ENCODE measurements around the gene IL13RA1.
"Not testable (repeated sequence)": the region's sequence is repeated elsewhere in the genome, so short reads cannot be mapped to it uniquely, and the experiment has no call there.

IL13RA1 gene

GRCh38 chrX:118715917-118716316, 11.5 kb upstream of the IL13RA1 start:
- H3K27me3 ChIP-seq (ENCODE audit: control insufficient read depth, insufficient read depth, low read length); H3K9me3 ChIP-seq (replicated peaks; ENCODE audit: low read length); H3K36me3 ChIP-seq (ENCODE audit: insufficient read depth, low read length); H3K4me1 ChIP-seq (ENCODE audit: control insufficient read depth, insufficient read depth, low read length); H3K9ac ChIP-seq (ENCODE audit: low read depth, low read length); H3K4me2 ChIP-seq (ENCODE audit: low read length); H3K4me3 ChIP-seq (ENCODE audit: low read length): not testable (repeated sequence)

- not testable (repeated sequence) for H3K9ac ChIP-seq (ENCODE audit: low read depth, low read length); H3K4me3 ChIP-seq (ENCODE audit: low read length); H3K4me2 ChIP-seq (ENCODE audit: low read length); H3K36me3 ChIP-seq (ENCODE audit: insufficient read depth, low read length); H3K9me3 ChIP-seq (replicated peaks; ENCODE audit: low read length); H3K4me1 ChIP-seq (ENCODE audit: control insufficient read depth, insufficient read depth, low read length); H3K27me3 ChIP-seq (ENCODE audit: control insufficient read depth, insufficient read depth, low read length)
Measured at GRCh38 chrX:118716833-118717232, 10.6 kb upstream of the IL13RA1 start.

DNA sequence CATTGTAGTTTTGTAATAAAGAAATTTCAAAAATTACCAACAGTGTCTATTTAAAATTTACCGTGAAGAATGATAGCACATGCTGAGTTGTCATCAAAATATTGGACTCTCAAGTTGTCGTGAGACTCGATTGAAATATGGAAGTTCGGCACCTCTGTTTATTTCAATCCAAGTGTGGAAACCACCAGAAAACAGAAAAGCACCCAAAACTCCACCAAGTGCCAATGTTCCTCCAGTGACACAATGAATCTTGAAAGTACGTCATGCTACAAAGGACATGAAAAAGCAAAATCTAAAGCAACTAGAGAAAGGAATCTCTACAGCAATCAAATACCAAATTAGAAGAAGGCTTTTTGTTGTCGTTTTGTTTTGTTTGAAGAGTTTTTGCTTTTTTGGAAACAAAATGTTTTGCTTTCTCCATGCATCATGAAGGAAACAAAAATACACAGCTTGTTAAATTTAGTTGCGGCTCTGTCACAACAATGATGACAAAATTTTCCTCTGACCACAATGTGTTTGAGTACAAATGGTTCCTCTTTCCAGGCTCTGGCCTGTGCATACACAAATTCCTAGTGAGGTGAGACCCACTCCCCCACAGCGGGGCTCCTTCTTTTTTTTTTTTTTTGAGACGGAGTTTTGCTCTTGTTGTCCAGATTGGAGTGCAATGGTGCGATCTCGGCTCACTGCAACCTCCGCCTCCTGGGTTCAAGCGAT, 9.6 kb upstream of the IL13RA1 start:
- Histone ChIP-seq H3K4me3 (ENCODE audit: low read length) (no peak overlapping the region), H3K9ac (ENCODE audit: low read depth, low read length) (no peak overlapping the region), H3K4me2 (ENCODE audit: low read length) (no peak overlapping the region), H3K27me3 (ENCODE audit: control insufficient read depth, insufficient read depth, low read length) (no peaks in the 10 kb centered on the region), H3K4me1 (ENCODE audit: control insufficient read depth, insufficient read depth, low read length) (no peaks in the 10 kb centered on the region), H3K36me3 (ENCODE audit: insufficient read depth, low read length) (no peaks in the 10 kb centered on the region), H3K9me3 (replicated peaks; ENCODE audit: low read length) (no peaks in the 10 kb centered on the region)

DNA sequence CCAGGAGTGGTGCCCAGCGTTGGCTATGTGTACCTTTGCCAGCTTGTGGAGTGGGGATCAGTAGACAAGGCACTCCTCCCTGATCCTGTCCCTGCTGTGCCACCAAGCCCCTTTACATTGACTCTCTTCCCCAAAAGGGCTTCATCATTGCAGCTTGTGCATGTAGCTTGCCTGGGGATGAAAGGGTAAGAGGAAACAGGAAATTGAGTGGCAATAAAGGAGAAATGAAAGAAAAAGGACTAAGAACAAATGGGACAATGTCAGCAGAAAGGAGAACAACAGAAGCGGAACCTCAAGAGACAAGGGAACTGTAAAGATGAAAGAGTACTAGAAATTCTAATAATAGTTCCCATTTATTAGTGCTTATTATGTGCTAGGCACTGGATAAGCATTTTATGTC, 8.7 kb upstream of the IL13RA1 start:
- Histone ChIP-seq H3K4me3 (ENCODE audit: low read length) (no peak overlapping the region), H3K4me2 (ENCODE audit: low read length) (no peak overlapping the region), H3K36me3 (ENCODE audit: insufficient read depth, low read length) (no peaks in the 10 kb centered on the region), H3K9me3 (replicated peaks; ENCODE audit: low read length) (no peaks in the 10 kb centered on the region), H3K9ac (ENCODE audit: low read depth, low read length) (no peak overlapping the region), H3K4me1 (ENCODE audit: control insufficient read depth, insufficient read depth, low read length) (no peaks in the 10 kb centered on the region), H3K27me3 (ENCODE audit: control insufficient read depth, insufficient read depth, low read length) (no peaks in the 10 kb centered on the region)

DNA sequence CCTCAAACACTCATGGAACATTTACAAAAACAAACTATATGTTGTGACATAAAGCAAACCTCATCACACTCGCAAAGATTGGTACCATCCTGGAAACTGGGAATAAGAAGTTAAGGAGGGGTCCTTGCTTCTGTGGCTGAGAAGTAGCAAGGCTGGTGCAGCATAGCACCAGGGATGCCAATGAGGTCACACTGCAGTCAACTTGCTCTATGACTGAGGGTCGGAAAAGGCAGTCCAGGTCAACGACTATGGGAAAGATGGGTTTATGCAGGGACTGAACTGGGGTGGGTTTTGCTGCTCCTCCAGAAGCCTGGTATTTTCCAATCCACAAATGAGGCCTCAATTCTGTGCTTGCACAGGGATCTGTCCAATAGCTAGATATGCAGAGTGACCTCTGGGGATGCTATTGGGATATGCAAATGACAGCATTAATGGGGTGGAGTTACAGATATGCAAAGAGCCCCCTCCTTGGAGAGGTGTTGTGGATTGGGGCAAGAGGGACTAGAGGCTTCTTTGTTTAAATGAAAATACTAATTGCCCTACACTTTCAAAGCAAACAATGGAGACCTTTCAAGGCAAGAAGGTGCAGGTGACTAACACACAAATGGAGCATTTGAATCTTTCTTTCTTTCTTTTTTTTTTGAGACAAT, 7.2 kb upstream of the IL13RA1 start:
- Histone ChIP-seq H3K27me3 (ENCODE audit: control insufficient read depth, insufficient read depth, low read length) (no peaks in the 10 kb centered on the region), H3K36me3 (ENCODE audit: insufficient read depth, low read length) (no peaks in the 10 kb centered on the region), H3K9ac (ENCODE audit: low read depth, low read length) (no peak overlapping the region), H3K4me3 (ENCODE audit: low read length) (no peak overlapping the region), H3K4me1 (ENCODE audit: control insufficient read depth, insufficient read depth, low read length) (no peaks in the 10 kb centered on the region), H3K4me2 (ENCODE audit: low read length) (no peak overlapping the region), H3K9me3 (replicated peaks; ENCODE audit: low read length) (no peaks in the 10 kb centered on the region)

DNA sequence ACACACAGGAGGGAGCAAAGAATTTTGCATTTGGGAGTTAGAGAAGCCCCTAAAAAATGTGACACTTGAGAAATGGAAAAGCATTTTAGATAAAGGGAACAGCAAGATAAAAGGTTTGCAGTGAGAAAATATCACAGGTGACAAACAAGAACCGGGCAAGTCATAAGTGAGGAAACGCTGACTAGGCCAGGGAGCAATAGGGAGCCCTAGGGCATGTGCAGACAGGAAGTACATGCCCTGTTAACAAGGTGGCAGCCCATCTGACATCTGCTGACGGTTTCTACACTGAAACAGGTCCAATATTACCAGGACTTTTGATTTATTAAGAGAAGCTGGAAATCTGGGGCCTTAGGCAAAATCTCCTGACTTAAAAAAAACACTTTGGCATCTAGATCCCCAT, 4.0 kb upstream of the IL13RA1 start:
- Histone ChIP-seq H3K9ac (ENCODE audit: low read depth, low read length) (no peak overlapping the region), H3K4me2 (ENCODE audit: low read length) (no peak overlapping the region), H3K9me3 (replicated peaks; ENCODE audit: low read length) (no peaks in the 10 kb centered on the region), H3K4me3 (ENCODE audit: low read length) (no peak overlapping the region), H3K36me3 (ENCODE audit: insufficient read depth, low read length) (no peaks in the 10 kb centered on the region), H3K27me3 (ENCODE audit: control insufficient read depth, insufficient read depth, low read length) (no peaks in the 10 kb centered on the region), H3K4me1 (ENCODE audit: control insufficient read depth, insufficient read depth, low read length) (peaks cover 8% of the 10 kb centered on the region)

DNA sequence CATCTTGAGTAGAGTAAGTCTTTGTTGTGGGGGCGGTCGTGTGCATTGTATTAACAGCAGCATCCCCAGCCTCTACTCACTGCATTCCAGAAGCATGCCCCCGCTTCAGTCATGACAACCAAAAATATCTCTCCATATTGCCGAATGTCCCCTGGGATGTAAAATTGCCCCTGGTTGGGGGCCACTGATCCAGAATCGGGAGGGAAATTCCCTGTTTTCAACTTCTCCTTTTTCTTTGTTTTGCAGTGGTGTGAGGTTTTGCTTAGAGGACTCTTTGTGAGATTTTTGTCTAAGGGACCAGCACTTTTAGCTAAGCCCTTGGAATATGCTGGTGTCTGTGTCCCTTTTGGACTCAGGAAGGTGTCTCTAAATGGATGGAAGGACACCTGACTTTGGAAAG, 3.0 kb upstream of the IL13RA1 start:
- peaks cover 8% of the 10 kb centered on the region for H3K4me1 ChIP-seq (ENCODE audit: control insufficient read depth, insufficient read depth, low read length)
- H3K4me3 ChIP-seq (ENCODE audit: low read length), result no peak overlapping the region
- H3K27me3 ChIP-seq (ENCODE audit: control insufficient read depth, insufficient read depth, low read length), result no peaks in the 10 kb centered on the region
- H3K9me3 ChIP-seq (replicated peaks; ENCODE audit: low read length), result no peaks in the 10 kb centered on the region
- H3K4me2 ChIP-seq (ENCODE audit: low read length), result no peak overlapping the region
- H3K36me3 ChIP-seq (ENCODE audit: insufficient read depth, low read length), result no peaks in the 10 kb centered on the region
- H3K9ac ChIP-seq (ENCODE audit: low read depth, low read length), result no peak overlapping the region

DNA sequence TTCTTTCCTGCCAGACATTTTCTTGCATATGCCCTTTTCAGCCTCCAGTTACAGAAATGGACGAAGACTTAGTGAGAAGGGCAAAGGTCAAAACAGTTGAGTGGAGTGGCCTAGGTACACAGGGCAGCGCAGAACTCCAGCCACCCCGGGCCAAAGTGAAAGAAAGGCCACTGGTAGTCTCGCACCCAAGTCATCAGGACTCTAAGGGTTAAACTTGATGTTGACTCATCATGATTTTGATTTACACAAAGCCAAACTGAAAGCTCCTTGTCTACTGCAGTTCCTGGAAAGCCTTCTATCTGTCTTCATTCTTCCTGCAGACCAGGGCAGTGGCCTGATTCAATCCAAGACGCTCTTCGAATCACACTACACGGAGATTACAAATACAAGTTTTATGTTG, 2.6 kb upstream of the IL13RA1 start:
- Histone ChIP-seq H3K4me2 (ENCODE audit: low read length) (peak overlapping the region; percentile 21), H3K4me3 (ENCODE audit: low read length) (no peak overlapping the region), H3K27me3 (ENCODE audit: control insufficient read depth, insufficient read depth, low read length) (no peaks in the 10 kb centered on the region), H3K9me3 (replicated peaks; ENCODE audit: low read length) (no peaks in the 10 kb centered on the region), H3K4me1 (ENCODE audit: control insufficient read depth, insufficient read depth, low read length) (peaks cover 8% of the 10 kb centered on the region), H3K36me3 (ENCODE audit: insufficient read depth, low read length) (no peaks in the 10 kb centered on the region), H3K9ac (ENCODE audit: low read depth, low read length) (no peak overlapping the region)

DNA sequence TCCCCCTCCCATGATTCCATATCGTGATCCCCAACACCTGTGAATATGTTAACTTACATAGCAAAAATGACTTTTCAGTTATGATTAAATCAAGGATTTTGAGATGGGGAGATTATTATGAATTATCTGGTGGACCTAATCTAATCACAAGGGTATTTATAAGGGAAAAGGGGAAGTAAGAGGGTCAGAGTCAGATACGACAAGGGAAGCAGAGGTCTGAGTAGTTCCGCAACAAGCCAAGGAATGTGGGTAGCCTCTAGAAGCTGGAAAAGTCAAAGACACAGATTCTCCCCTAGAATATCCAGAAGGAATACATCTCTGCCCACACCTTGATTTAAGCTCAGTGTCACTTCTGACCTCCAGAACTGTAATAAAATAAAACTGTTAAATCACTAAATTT, 1.0 kb upstream of the IL13RA1 start:
- peaks cover 16% of the 10 kb centered on the region for H3K4me1 ChIP-seq (ENCODE audit: control insufficient read depth, insufficient read depth, low read length)
- H3K36me3 ChIP-seq (ENCODE audit: insufficient read depth, low read length), result no peaks in the 10 kb centered on the region
- no peaks in the 10 kb centered on the region for H3K9me3 ChIP-seq (replicated peaks; ENCODE audit: low read length)
- no peak overlapping the region for H3K4me2 ChIP-seq (ENCODE audit: low read length)
- no peak overlapping the region for H3K9ac ChIP-seq (ENCODE audit: low read depth, low read length)
- H3K4me3 ChIP-seq (ENCODE audit: low read length), result peak overlapping the region; percentile 78
- no peaks in the 10 kb centered on the region for H3K27me3 ChIP-seq (ENCODE audit: control insufficient read depth, insufficient read depth, low read length)

GRCh38 chrX:118727686-118728339, 407 bp downstream of the IL13RA1 start:
- H3K27me3 ChIP-seq (ENCODE audit: control insufficient read depth, insufficient read depth, low read length), result no peaks in the 10 kb centered on the region
- peak overlapping the region; percentile 92 for H3K4me2 ChIP-seq (ENCODE audit: low read length)
- H3K4me1 ChIP-seq (ENCODE audit: control insufficient read depth, insufficient read depth, low read length), result peaks cover 16% of the 10 kb centered on the region
- peak overlapping the region; percentile 83 for H3K9ac ChIP-seq (ENCODE audit: low read depth, low read length)
- no peaks in the 10 kb centered on the region for H3K9me3 ChIP-seq (replicated peaks; ENCODE audit: low read length)
- H3K36me3 ChIP-seq (ENCODE audit: insufficient read depth, low read length), result no peaks in the 10 kb centered on the region
- peak overlapping the region; percentile 78 for H3K4me3 ChIP-seq (ENCODE audit: low read length)

- peaks cover 16% of the 10 kb centered on the region for H3K4me1 ChIP-seq (ENCODE audit: control insufficient read depth, insufficient read depth, low read length)
- H3K27me3 ChIP-seq (ENCODE audit: control insufficient read depth, insufficient read depth, low read length), result no peaks in the 10 kb centered on the region
- no peaks in the 10 kb centered on the region for H3K36me3 ChIP-seq (ENCODE audit: insufficient read depth, low read length)
- peak overlapping the region; percentile 92 for H3K4me2 ChIP-seq (ENCODE audit: low read length)
- H3K9me3 ChIP-seq (replicated peaks; ENCODE audit: low read length), result no peaks in the 10 kb centered on the region
- H3K4me3 ChIP-seq (ENCODE audit: low read length), result no peak overlapping the region
- no peak overlapping the region for H3K9ac ChIP-seq (ENCODE audit: low read depth, low read length)
Measured at GRCh38 chrX:118729042-118729652, 1.7 kb downstream of the IL13RA1 start.

Measured in skeletal muscle satellite cell (primary cell).